Small intestine (tissue), 7 donors: ENCODE data around the gene TBCD. TPM values are rescaled to one million over a fixed set of nuclear protein-coding genes. Genes with fewer than 3 reads are reported as not detected.

Experiments used
- DNase-seq, 2 donors: peaks; one replicate each; pipeline versions ENCODE4 v3.0.0 to v3.0.0-alpha.2; 2013
- FAIRE-seq: peaks from 2 replicates; lab custom pipeline; 2012; peaks lifted over from hg19 to GRCh38; lab: Jason Lieb, UNC
- H3K27ac ChIP-seq, 3 donors: one replicate each; pipeline ENCODE4 v1.5.1; 2013; ENCODE audit warnings: low read length in 2 of 3, mild to moderate bottlenecking in 2 of 3, control low read depth in 1 of 3, inconsistent platforms in 1 of 3, low read depth in 1 of 3, moderate library complexity in 1 of 3
- H3K27me3 ChIP-seq, 3 donors: one replicate each; pipeline ENCODE4 v1.6.1; 2013; ENCODE audit warnings: low read length in 3 of 3, inconsistent platforms in 1 of 3; ENCODE audit not compliant: control insufficient read depth in 3 of 3, insufficient read depth in 3 of 3
- H3K36me3 ChIP-seq, 3 donors: one replicate each; pipeline ENCODE4 v1.6.1; 2013; ENCODE audit warnings: low read length in 3 of 3, inconsistent platforms in 1 of 3, low read depth in 1 of 3, mild to moderate bottlenecking in 1 of 3, moderate library complexity in 1 of 3; ENCODE audit not compliant: control insufficient read depth in 3 of 3, insufficient read depth in 2 of 3
- H3K4me1 ChIP-seq, 3 donors: one replicate each; pipeline ENCODE4 v1.6.1; 2013; ENCODE audit warnings: low read length in 2 of 3, inconsistent platforms in 1 of 3, low read depth in 1 of 3, mild to moderate bottlenecking in 1 of 3, moderate library complexity in 1 of 3; ENCODE audit not compliant: control insufficient read depth in 3 of 3, insufficient read depth in 2 of 3
- H3K4me3 ChIP-seq, 3 donors: one replicate each; pipeline ENCODE4 v1.5.1; 2013; ENCODE audit warnings: low read length in 3 of 3, control low read depth in 1 of 3, inconsistent platforms in 1 of 3, low read depth in 1 of 3, mild to moderate bottlenecking in 1 of 3, moderate library complexity in 1 of 3
- H3K9me3 ChIP-seq, 2 donors: one replicate each; pipeline ENCODE4 v1.6.1; 2013; ENCODE audit warnings: low read depth in 1 of 2, low read length in 1 of 2; ENCODE audit not compliant: control insufficient read depth in 2 of 2, insufficient read depth in 1 of 2
- WGBS, 3 donors: extraction: QIAGEN DNeasy Blood & Tissue Kit; methylation state at CpG; one replicate each; pipeline ENCODE4 v1.1.7; 2013; 5-methylcytosine and 5-hydroxymethylcytosine counted together
- polyA plus RNA-seq, 4 donors: library from polyadenylated mRNA; stranded (reverse) in 3 of 4; unstranded in 1 of 4; fragments of 200-250 nt in 3 of 4; fragments of 120-200 nt in 1 of 4; gene quantifications; one replicate each; pipeline versions ENCODE4 v1.2.1 to v1.2.3, GENCODE V29; 2013
- donor health status: healthy with polysubstance abuse.
- donor health status: control.
- donor health status: control.
- donor health status: Bipolar disorder and iron deficiency.
- donor health status: healthy.

Gene TBCD
- polyA plus RNA-seq, 4 donors: 38.7 to 83.7 (median 67.3) TPM

DNA sequence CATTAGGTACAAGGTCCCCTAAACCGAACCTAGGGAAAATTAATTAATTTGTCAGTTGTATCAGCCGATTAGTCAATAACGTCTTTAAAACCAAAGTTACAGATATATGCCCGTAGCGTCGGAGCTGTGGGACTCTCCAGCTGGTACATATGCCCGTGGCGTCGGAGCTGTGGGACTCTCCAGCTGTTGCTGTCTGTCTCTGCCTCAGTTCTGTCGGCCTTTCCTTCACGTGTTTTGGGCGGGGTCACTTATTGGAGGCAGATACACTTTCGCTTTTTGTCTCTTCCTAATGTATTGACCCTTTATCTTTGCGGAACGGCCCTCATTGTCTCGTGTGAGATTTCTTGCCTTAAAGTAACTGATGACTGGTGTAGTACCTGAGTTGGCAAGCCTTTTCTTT, 150.0 kb downstream of the TBCD start:
- Histone ChIP-seq H3K4me1 (no peaks in the 10 kb centered on the region), H3K27ac (no peak overlapping the region), H3K4me3 (no peak overlapping the region), H3K36me3 (peaks cover 0 to 66% (median 0%) of the 10 kb centered on the region in 3 donors), H3K9me3 (no peaks in the 10 kb centered on the region), H3K27me3 (no peaks in the 10 kb centered on the region)
- 76 to 83% (median 80%) methylated on average over 16 of the region's 16 CpGs for WGBS, 3 donors
- no peak for FAIRE-seq
- no peak for DNase-seq

DNA sequence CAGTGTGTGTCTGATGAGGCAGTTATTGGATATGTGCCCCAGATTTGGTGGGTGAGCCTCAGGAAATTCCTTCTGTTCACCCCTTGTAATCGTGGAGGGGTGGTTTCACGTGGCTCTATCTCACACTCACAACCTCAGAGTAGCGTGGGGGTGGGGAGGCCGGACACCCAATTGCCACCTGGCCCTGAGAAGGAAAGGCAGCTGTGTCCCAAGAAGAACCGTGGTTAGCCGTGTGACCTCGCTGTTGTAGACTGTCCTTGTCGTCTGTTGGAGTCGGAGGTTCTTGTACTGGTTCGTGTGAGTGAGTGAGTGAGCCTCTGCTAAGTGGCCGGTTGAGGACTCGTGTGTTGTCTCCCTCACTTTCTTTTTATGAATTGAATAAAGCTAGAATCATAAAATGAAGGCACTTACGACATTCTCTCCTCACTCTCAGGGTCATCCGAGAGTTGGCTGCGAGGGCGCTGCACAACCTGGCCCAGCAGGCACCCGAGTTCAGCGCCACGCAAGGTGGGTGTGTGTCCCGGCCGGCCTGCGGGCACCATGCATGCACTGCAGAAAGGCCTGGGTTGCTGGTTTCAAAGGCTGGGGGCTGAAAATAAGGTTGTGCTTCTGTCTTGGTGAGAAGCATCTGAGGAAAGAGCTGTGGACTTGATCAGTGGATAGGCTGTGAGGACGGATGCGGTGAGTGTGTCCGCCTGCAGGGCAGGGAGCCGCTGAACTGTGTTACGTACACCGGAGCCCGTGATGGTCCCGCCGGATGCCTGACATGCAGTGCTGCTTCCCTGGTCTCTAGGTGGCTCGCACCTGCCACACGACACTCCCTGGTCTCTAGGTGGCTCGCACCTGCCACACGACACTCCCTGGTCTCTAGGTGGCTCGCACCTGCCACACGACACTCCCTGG, 151.4 kb downstream of the TBCD start:
- no peak for DNase-seq
- H3K9me3 ChIP-seq: no peaks in the 10 kb centered on the region
- no peak overlapping the region for H3K27ac ChIP-seq
- no peak for FAIRE-seq
- 95 to 97% (median 96%) methylated on average over 34 to 35 of the region's 37 CpGs for WGBS, 3 donors
- H3K36me3 ChIP-seq: peaks cover 0 to 73% (median 0%) of the 10 kb centered on the region in 3 donors
- H3K4me3 ChIP-seq: no peak overlapping the region
- H3K27me3 ChIP-seq: no peaks in the 10 kb centered on the region
- H3K4me1 ChIP-seq: no peaks in the 10 kb centered on the region

DNA sequence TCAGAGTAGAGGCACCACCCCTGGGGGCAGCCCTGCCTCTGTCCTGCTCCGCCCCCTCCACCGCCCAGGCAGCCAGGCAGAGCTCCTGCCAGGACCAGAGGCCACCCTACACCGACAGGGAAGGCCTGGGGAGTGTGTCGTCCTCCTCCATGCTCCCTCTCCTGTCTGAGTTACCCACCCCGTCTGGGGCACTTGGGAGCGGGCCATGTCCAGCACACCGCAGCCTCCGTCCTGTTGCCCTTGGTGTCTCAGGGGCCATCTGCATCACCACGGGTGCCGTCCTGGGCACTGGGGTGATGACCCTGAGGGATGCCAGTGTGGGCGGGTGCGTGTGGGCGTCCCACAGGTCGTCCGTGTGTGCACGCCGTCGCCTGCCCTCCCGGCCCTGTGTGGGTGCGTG, 153.3 kb downstream of the TBCD start:
- Histone ChIP-seq H3K36me3 (peaks cover 0 to 73% (median 0%) of the 10 kb centered on the region in 3 donors), H3K27ac (no peak overlapping the region), H3K27me3 (no peaks in the 10 kb centered on the region), H3K9me3 (no peaks in the 10 kb centered on the region), H3K4me3 (no peak overlapping the region), H3K4me1 (no peaks in the 10 kb centered on the region)
- WGBS, 3 donors: 94 to 95% (median 95%) methylated on average over 15 to 20 of the region's 20 CpGs
- DNase-seq (no peak), FAIRE-seq (no peak)

GRCh38 chr17:82907797-82908542, 156.1 kb downstream of the TBCD start:
- 71 to 93% (median 88%) methylated on average over 14 to 19 of the region's 19 CpGs for WGBS, 3 donors
- FAIRE-seq: no peak

DNA sequence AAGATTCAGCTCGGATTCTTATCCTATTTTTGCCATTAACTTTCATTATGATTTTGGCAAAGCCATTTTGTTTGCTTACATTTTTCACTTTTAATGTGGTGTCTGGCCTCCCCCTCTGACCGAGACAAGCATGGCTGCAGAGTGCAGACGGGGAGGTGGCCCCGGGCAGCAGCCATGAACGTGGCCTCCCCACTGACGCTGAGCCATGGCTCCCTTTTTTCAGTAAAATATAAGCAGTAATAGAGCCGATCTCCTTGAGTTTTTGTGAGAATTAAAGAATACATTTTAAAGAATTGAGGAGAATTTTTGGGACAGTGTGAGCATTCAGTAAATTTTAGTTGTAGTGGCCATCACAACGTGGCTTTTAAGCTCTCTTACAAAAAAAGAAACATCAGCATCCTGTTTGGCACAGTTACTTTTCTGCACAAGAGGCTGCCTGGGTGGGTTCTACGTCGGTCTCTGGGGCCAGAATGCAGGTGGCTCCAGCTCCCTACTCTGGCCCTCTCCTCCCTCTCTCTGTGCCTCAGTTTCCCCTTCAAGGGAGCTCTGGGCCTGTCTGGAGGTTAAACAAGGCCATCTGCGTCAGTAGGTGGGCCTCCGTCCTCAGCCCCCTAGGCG, 156.8 kb downstream of the TBCD start:
- H3K27ac ChIP-seq: no peak overlapping the region
- peaks cover 0 to 70% (median 0%) of the 10 kb centered on the region in 3 donors for H3K36me3 ChIP-seq
- WGBS, 3 donors: 77 to 92% (median 89%) methylated on average over 13 of the region's 13 CpGs
- no peaks in the 10 kb centered on the region for H3K4me1 ChIP-seq
- no peak for DNase-seq
- no peak for FAIRE-seq
- H3K27me3 ChIP-seq: no peaks in the 10 kb centered on the region
- no peak overlapping the region for H3K4me3 ChIP-seq
- no peaks in the 10 kb centered on the region for H3K9me3 ChIP-seq

More at GRCh38 chr17:82907797-82908542, 156.1 kb downstream of the TBCD start:
- DNase-seq: no peak
- no peak overlapping the region for H3K27ac ChIP-seq
- peaks cover 0 to 70% (median 0%) of the 10 kb centered on the region in 3 donors for H3K36me3 ChIP-seq
- no peak overlapping the region for H3K4me3 ChIP-seq
- no peaks in the 10 kb centered on the region for H3K4me1 ChIP-seq
- H3K9me3 ChIP-seq: no peaks in the 10 kb centered on the region
- H3K27me3 ChIP-seq: no peaks in the 10 kb centered on the region

- DNase-seq (no peak), FAIRE-seq (no peak)
- Histone ChIP-seq H3K27me3 (no peaks in the 10 kb centered on the region), H3K36me3 (peaks cover 0 to 75% (median 0%) of the 10 kb centered on the region in 3 donors), H3K27ac (no peak overlapping the region), H3K4me3 (no peak overlapping the region), H3K9me3 (no peaks in the 10 kb centered on the region), H3K4me1 (no peaks in the 10 kb centered on the region)
- WGBS, 3 donors: 84 to 88% (median 87%) methylated on average over 24 to 26 of the region's 26 CpGs
These were observed 157.5 kb downstream of the TBCD start for GRCh38 chr17:82909322-82909904.

- no peak for FAIRE-seq
- no peak overlapping the region for H3K27ac ChIP-seq
These were observed 158.2 kb downstream of the TBCD start for GRCh38 chr17:82910041-82910481.

DNA sequence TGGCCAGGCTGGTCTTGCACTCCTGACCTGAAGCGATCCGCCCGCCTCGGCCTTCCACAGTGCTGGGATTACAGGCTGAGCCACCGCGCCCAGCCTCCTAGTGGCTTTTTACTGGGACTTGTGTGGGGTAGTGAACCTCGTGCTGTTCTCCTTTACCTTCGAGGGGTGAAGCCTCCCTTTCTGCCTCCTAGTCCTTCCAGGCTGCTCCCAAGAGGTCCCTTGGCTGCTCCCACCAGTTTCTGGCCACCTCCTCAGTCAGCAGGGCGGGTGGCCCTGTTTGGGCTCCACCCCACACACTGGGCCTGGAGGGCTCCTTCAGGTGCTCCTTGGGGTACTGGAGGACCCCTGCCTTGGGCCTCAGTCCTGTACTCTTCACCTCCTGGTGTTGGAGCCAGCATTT, 158.9 kb downstream of the TBCD start:
- no peak overlapping the region for H3K4me3 ChIP-seq
- no peak overlapping the region for H3K27ac ChIP-seq
- no peaks in the 10 kb centered on the region for H3K27me3 ChIP-seq
- no peak for FAIRE-seq
- WGBS, 3 donors: 83 to 87% (median 85%) methylated on average over 9 of the region's 9 CpGs
- H3K36me3 ChIP-seq: peaks cover 0 to 77% (median 0%) of the 10 kb centered on the region in 3 donors
- no peaks in the 10 kb centered on the region for H3K9me3 ChIP-seq
- no peak for DNase-seq
- H3K4me1 ChIP-seq: no peaks in the 10 kb centered on the region

More at GRCh38 chr17:82910041-82910481, 158.2 kb downstream of the TBCD start:
- Histone ChIP-seq H3K27me3 (no peaks in the 10 kb centered on the region), H3K4me1 (no peaks in the 10 kb centered on the region), H3K4me3 (no peak overlapping the region), H3K9me3 (no peaks in the 10 kb centered on the region), H3K36me3 (peaks cover 0 to 74% (median 0%) of the 10 kb centered on the region in 3 donors)
- no peak for DNase-seq
- 86 to 93% (median 93%) methylated on average over 12 of the region's 12 CpGs for WGBS, 3 donors
